ENCODE data around the gene KCNMB2.
"Not testable (repeated sequence)": the region's sequence is repeated elsewhere in the genome, so short reads cannot be mapped to it uniquely, and the experiment has no call there.

KCNMB2 gene

DNA sequence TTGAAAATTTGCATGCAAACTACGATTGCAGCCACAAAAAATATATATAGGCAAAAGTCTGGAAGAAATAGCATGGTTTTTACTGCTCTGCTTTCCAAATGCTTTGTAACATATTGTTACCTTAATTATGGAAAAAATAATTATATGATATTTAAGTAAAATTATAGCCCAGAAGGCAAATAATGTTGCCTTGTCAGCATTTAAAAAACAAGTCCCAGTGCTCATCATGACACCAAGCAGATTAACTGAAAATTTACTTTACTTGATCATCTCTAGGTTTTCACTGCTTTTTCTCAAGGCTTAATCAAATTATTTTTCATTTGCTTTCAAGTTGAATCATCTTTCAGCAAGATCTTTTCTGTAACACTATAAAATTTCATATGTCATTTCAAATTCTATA lies 272.5 kb downstream of the KCNMB2 start:
- DNase-seq (ENCODE audit: low read depth in 2 of 2), result no peak

GRCh38 chr3:178810181-178810580 lies 273.9 kb downstream of the KCNMB2 start:
- DNase-seq (ENCODE audit: low read depth in 2 of 2), result no peak

DNA sequence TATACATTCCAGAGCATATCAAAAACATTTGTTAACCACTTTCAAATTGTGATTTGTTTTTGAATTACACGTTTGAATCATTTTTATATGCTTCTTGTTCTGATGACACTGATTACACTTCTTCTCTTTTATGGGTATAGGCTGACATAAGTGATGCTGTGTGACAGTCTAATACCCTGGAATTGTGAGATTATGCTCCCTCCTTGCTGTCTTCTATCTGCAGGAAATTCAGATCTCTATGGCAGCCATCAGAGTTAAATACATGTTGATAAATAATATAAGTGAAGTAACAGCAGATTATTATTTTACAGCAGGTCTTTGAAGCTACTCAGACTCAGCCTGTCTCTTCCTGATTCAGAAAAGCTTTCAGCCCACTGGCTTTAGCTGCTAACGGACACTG lies 286.5 kb downstream of the KCNMB2 start:
- no peak for DNase-seq (ENCODE audit: low read depth in 2 of 2)

DNA sequence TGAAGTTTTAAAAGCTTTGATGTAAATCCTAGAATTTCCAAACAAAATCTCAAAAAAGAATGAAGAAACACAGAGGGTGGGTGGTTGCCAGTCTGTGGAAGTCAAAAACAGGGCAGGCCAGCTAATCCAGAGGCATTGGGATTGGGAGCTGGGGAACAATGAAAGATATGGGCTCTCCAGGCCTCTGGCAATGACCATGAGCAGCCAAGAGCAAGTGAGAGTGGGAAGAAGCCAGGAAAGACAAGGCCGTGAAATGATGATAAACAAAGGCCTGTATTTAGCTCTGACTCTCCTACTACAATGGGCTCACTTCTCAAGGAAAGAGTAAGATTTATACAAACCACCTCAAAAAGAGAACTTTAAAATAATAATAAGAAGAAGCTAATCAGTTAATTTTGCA lies 286.9 kb downstream of the KCNMB2 start:
- no peak for DNase-seq (ENCODE audit: low read depth in 2 of 2)

DNA sequence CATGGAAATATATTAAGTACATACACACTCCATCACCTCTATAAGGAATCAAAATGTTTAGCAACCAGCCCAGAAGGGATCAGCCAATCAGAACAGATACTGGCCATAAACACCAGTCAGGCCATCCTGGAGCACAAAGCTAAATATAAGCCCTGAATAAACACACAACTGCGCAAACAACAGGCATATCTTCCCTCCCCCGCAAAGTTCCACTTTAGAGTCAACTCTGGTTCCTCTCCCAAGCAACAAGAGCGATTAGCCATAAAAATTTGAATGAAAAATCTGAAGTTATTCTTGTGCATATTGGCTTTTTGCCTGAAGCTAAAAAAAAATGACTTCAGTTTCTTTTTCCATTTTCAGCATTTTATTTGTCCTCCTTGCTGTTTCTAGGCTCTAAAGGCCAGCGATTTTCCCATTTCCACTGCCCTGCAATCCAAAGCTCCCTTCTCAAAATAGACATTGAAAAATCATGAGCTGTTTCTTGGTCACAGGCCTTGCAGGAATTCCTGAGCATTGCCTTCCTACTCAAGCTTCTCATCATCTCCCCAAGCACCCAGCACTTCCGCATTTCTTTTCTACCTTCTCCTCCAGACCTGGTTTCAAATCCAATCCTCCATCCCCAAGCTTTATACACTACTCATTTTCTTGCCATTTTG lies 287.5 kb downstream of the KCNMB2 start:
- DNase-seq (ENCODE audit: low read depth in 2 of 2), result no peak

- DNase-seq (ENCODE audit: low read depth in 2 of 2), result no peak
Observed at GRCh38 chr3:178826435-178827123, 290.3 kb downstream of the KCNMB2 start.

DNA sequence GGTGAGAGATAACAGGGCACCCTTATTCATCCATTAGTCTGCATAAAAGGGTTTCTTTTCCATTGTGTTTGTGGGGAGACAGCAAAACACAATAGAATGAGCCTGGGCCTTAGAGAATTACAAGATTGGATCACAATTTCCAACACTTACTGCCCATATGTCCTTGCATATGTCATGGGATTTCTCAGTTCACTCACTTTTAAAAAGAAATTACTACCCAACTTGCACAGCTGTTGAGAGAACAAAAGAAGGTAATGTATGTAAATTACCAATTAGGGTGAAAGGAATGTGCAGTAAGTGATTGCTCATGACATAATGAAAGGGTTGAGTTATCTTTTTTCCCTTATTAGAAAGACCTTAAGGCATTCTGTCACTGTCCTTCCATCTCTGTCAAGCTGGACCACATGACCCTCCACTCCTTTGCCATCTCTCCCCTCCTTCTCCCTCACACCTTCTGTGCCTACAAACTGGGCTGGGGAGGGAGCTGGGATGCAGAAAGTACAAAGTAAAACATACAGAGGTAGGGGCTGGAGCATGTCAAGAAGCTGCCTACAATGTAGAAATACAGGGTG lies 291.1 kb downstream of the KCNMB2 start:
- no peak for DNase-seq (ENCODE audit: low read depth in 2 of 2)

DNA sequence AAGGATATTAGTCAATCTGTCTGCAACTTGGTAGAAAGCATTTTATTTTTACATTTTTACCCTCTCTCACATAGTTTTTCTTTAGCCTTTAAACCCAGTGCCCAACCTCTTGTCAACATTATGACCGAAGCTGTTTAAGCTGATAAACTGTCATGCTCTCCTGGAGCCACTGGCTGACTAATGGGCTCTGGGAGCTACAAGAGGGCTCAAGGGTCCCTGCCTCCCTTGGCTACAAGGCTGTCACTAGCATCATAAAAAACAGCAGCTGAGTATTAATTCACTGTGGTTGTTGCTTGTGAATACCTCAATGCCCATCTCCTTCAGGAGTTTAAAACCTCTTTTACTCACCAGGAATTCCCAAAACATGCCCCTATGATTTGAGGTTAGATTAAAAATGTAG lies 297.5 kb downstream of the KCNMB2 start:
- DNase-seq (ENCODE audit: low read depth in 2 of 2), result no peak

GRCh38 chr3:178835033-178835432 lies 298.8 kb downstream of the KCNMB2 start:
- no peak for DNase-seq (ENCODE audit: low read depth in 2 of 2)

GRCh38 chr3:178837512-178837911 lies 301.3 kb downstream of the KCNMB2 start:
- DNase-seq (ENCODE audit: low read depth in 2 of 2), result no peak

DNA sequence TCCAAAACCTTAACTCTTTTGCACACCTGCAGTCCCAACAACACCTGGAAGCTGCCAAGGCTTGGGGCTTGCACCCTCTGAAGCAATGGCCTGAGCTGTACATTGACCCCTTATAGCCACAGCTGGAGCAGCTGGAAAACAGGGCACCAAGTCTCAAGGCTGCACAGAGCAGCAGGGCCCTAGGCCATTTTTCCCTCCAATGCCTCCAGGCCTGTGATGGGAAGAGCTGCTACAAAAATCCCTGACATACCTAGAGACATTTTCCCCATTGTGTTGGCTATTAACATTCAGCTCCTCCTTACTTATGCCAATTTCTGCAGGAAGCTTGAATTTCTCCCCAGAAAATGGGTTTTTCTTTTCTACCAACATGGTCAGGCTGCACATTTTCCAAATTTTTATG lies 304.4 kb downstream of the KCNMB2 start:
- no peak for DNase-seq (ENCODE audit: low read depth in 2 of 2)

GRCh38 chr3:178841011-178841410 lies 304.8 kb downstream of the KCNMB2 start:
- DNase-seq (ENCODE audit: low read depth in 2 of 2), result no peak

DNA sequence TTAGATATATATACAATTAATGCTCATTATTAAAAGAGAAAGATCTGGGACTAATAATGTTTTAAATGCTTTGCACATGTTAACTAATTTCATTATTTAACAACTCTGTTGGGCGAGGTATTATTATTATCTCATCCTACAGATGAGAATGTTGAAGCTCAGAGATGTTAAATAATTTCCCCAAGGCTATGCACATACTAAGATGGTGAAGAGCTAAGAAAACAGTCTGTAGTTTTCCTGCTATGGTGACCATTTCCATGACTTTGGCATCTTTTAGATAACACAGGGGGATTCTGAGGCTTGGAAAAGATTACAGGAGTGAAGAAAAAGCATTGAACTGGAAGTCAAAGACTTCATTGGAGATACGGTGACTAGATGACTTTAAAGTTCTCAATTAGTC lies 308.7 kb downstream of the KCNMB2 start:
- DNase-seq (ENCODE audit: low read depth in 2 of 2), result no peak

DNA sequence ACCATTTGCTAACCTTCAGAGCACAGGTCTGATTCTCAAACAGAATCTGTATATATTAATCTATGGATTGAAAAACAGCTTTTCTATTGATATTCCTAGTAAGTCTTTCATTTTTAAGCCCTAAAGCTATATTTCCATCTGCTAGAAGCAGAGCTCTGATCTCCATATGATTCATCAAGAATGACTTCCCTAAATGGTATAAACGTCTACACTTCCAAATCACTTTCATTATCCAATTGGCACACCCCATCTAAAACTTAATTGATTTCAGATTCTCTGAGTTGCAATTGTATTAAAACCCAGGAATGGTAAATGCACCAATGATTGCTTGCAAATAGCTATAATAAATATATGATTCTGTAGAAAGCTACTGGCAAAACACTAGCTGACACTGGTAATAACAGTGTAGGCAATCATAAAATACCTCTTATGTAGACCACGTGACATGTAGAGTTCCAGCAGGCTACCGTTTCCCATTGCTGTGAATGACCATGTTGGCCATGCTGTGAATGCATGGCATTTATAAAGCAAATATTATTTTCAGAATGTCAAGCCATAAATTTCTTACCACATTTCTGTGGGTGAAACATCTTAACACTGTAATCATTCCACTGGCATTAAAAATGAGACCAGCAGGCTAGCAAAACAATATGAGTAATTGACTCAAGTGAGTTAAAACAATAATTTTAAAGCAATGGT lies 309.3 kb downstream of the KCNMB2 start:
- DNase-seq (ENCODE audit: low read depth in 2 of 2), result no peak

GRCh38 chr3:178847190-178847589 lies 311.0 kb downstream of the KCNMB2 start:
- no peak for DNase-seq (ENCODE audit: low read depth in 2 of 2)

- no peak for DNase-seq (ENCODE audit: low read depth in 2 of 2)
Observed at GRCh38 chr3:178849199-178849910, 313.1 kb downstream of the KCNMB2 start.

DNA sequence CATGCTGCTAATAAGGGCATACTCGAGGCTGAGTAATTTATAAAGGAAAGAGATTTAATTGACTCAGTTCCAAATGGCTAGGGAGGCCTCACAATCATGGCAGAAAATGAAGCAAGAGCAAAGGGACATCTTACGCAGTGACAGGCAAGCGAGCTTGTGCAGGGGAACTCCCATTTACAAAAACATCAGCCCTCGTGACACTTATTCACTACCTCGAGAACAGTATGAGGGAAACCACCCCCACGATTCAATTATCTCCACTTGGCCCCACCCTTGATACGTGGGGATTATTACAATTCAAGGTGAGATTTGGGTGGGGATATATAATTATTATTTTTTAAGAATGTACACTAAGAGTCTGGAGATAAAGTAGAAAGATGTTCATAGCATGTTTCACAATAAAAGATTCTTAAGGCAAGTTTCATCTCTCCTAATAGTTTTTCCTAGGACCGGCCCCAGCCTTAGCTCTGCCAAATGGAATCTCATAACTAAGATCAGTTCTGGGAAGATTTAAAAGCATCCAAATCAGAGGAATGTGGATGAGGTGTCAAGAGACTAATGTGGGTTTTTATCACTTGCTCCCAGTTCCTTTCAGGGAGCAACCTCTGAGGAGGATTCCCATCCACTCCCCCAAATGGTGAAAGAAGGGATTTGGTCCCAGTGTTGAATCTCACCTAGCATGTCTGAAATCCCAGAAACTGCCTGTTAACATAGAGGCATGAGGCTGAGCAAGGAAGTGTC lies 314.4 kb downstream of the KCNMB2 start:
- no peak for DNase-seq (ENCODE audit: low read depth in 2 of 2)

DNA sequence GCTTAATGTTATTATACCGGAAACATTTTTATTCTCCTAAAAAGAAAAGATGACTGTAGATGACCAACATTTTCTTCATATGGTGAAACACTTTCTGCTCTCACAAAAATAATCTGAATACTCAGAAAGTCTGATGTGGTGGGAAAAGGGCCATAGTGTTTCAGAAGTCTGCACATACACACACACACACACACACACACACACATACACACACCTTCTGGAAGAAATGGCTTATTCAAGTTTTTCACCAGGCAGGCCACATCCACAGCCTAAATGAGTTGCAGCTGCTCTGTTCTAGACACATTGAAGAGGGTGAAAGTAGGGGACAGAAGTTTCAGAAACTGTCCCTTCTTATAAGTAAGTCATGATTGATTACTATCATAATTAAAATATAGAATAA lies 315.3 kb downstream of the KCNMB2 start:
- no peak for DNase-seq (ENCODE audit: low read depth in 2 of 2)

DNA sequence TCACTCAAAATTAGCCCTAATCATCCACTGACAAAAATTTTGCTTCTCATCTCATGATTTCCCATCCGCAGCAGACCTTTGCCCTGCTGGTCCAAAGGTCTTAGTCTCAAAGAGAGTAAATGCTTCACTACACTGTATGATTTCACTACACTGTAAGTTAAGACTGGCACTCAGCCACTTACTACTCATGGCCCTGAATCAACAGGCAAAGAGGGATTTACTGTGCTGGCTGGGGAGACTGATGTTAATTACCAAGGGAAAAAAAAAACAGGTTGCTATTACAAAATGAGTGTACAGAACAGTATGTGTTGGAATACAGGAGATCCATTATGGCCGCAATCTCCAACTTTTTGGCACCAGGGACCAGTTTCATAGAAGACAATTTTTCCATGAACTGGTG lies 320.6 kb downstream of the KCNMB2 start:
- DNase-seq (ENCODE audit: low read depth in 2 of 2), result no peak

DNA sequence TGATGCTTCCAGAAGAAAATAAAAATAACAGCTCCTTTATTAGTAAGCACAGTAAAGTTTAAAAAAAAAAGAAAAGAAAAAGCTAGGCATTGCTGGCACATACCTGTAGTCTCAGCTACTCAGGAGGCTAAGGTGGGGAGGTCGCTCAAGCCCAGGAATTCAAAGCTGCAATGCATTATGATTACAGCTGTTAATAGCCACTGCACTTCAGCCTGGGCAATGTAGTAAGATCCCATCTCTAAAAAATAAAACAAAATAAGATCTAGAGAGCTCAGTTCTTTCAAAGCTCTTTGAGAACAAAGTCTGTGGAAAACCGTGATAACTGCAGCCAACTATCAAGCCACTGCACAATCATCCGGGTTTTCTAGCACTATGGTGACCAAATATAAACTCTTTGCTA lies 323.1 kb downstream of the KCNMB2 start:
- DNase-seq (ENCODE audit: low read depth in 2 of 2), result no peak

- not testable (repeated sequence) for DNase-seq (ENCODE audit: low read depth in 2 of 2)
Observed at GRCh38 chr3:178859900-178860436, 323.7 kb downstream of the KCNMB2 start.
